Rectal smooth muscle tissue (tissue), 1 donor: ENCODE results near the gene LMX1B.

Experiments used
- H3K27ac ChIP-seq: one replicate; pipeline ENCODE4 v1.7.0; 2013; ENCODE audit warnings: low read depth, low read length, inconsistent platforms
- H3K27me3 ChIP-seq: one replicate; pipeline ENCODE4 v1.7.0; 2013; ENCODE audit warnings: low read length; ENCODE audit not compliant: control insufficient read depth, insufficient read depth
- H3K36me3 ChIP-seq: one replicate; pipeline ENCODE4 v1.7.0; 2013; ENCODE audit warnings: low read length; ENCODE audit not compliant: control insufficient read depth, insufficient read depth
- H3K4me1 ChIP-seq: one replicate; pipeline ENCODE4 v1.7.0; 2013; ENCODE audit warnings: low read length; ENCODE audit not compliant: control insufficient read depth, insufficient read depth
- H3K4me3 ChIP-seq: one replicate; pipeline ENCODE4 v1.7.0; 2013; ENCODE audit warnings: low read length
- H3K9ac ChIP-seq: one replicate; pipeline ENCODE4 v1.7.0; 2013; ENCODE audit warnings: low read length

The LMX1B gene

GRCh38 chr9:126684345-126684744 lies 70.6 kb downstream of the LMX1B start:
- Histone ChIP-seq H3K27ac (no peak overlapping the region), H3K4me3 (no peak overlapping the region), H3K36me3 (no peaks in the 10 kb centered on the region), H3K27me3 (peaks cover 27% of the 10 kb centered on the region), H3K9ac (no peak overlapping the region), H3K4me1 (no peaks in the 10 kb centered on the region)

GRCh38 chr9:126684965-126685465 lies 71.3 kb downstream of the LMX1B start:
- Histone ChIP-seq H3K4me1 (no peaks in the 10 kb centered on the region), H3K9ac (no peak overlapping the region), H3K27me3 (peaks cover 32% of the 10 kb centered on the region), H3K4me3 (no peak overlapping the region), H3K36me3 (no peaks in the 10 kb centered on the region), H3K27ac (no peak overlapping the region)

DNA sequence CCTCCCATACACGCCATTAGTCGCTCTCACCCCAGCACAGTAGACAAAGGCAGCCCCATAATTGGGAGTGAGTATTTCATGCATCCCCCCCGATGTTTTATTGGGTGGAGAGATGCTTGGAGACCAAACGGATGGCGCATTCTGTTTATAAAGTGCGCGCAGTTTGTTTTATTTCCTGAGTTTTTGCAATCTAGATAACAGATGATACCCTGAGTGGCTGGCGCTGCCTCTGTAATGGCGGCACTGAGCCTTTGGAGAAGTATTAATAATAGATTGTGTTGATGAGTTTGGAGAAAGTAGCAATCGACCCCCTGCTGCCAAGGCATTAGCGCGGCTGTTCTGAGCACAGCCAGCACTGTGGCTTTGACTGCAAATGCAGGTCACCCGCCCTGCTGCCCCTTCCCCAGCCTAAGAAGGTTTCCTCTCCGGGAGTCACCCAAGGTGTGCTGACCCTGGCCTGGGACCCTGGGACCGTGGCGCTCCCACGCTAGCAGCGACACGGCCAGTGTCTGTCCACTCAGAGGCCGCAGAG lies 74.3 kb downstream of the LMX1B start:
- no peaks in the 10 kb centered on the region for H3K4me1 ChIP-seq
- no peak overlapping the region for H3K9ac ChIP-seq
- H3K27me3 ChIP-seq: peaks cover 32% of the 10 kb centered on the region
- no peak overlapping the region for H3K4me3 ChIP-seq
- no peaks in the 10 kb centered on the region for H3K36me3 ChIP-seq
- no peak overlapping the region for H3K27ac ChIP-seq

GRCh38 chr9:126688617-126689016 lies 74.9 kb downstream of the LMX1B start:
- Histone ChIP-seq H3K27me3 (peaks cover 29% of the 10 kb centered on the region), H3K9ac (no peak overlapping the region), H3K27ac (no peak overlapping the region), H3K36me3 (no peaks in the 10 kb centered on the region), H3K4me1 (no peaks in the 10 kb centered on the region), H3K4me3 (no peak overlapping the region)

DNA sequence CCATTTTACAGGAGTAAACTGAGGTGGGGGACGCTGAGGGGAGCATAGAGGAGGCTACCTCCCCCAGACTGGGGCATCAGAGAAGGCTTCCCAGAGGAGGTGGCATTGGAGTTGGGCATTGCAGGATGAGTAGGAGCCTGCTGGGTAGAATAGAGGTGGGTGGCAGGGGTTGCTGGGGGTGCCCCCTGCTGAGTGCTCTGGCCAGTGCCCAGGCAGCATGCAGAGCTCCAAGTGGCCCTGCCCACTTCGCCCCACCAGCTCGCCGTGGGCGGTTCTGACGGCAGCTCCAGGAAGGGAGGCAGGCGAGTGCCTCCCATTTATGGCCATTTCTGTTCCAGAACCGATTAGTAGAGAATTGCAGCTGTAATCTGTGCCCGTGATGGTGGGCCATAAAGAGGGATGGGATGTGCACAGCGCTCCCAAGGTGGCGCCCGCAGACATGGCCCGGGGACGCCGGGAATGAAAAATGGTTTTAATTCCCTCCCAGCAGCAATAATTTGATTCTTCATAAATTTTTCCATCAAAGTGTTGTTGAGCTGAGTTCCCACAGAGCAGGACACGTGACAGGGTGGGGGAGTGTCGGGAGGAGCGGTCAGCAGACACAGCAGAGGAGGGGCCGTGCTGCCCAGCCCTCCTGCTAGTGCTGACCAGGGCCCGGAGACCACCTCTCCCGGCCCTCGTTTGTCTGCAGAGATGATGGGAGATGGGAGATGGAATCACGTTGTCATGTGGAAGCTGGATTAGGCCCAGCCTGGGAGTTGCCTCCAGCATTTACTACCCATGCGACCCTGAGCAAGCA lies 75.5 kb downstream of the LMX1B start:
- Histone ChIP-seq H3K36me3 (no peaks in the 10 kb centered on the region), H3K27ac (no peak overlapping the region), H3K4me3 (no peak overlapping the region), H3K27me3 (peaks cover 24% of the 10 kb centered on the region), H3K9ac (no peak overlapping the region), H3K4me1 (no peaks in the 10 kb centered on the region)

DNA sequence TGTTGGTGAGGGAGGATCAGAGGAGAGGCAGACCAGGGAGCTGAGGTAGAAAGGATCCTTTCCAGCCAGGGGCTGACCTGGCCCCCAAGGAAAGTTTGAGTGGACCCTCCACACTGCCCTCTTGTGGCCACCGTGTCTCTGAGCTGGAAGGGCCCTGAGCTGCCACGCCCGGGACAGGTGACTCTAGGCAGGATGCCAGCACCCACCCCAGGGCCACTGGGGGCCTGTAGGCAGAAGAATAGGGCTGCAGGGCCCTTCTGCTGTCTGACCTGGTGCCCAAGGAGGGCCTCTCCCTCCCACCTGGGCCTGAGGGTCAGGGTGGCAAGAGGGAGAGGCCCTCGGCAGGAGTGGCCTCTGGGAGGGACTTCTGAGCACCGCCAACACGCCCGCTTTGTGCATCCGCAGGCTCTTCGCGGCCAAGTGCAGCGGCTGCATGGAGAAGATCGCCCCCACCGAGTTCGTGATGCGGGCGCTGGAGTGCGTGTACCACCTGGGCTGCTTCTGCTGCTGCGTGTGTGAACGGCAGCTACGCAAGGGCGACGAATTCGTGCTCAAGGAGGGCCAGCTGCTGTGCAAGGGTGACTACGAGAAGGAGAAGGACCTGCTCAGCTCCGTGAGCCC lies 76.8 kb downstream of the LMX1B start:
- Histone ChIP-seq H3K36me3 (no peaks in the 10 kb centered on the region), H3K9ac (no peak overlapping the region), H3K27me3 (peaks cover 21% of the 10 kb centered on the region), H3K4me3 (no peak overlapping the region), H3K4me1 (no peaks in the 10 kb centered on the region), H3K27ac (no peak overlapping the region)

DNA sequence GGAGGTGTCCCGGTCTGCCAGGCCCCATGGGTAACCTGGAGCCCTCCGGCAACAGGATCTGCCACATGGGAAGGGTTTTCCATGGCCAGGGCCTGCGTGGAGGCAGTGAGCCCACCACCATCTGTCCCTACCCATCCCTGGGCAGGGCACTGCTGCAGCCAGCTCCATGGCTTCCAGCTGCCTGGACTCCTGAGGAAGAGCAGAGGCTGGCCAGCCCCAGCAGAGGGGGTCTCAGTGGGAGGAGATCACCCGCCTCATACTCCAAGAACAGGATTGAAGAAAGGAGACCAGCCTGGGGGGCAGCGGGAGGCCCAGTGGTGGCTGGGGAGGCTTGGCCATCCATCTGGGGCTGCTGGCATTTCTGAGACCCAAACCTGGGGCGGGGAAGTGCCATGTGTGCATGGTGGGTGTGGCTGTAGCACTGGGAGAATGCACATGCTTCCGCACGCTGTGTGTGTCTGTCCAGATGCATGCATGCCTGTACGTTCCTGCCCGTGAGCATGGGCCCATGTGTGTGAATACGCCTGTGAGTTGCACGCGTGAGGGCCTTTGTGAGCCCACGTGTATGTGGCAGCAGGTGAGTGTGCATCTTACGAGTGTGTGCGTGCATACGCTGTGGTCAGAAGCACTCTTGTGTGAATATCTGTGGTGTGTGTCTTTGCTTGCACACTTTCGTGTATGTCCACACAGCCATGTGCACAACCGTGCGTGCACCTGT lies 78.5 kb downstream of the LMX1B start:
- Histone ChIP-seq H3K4me3 (no peak overlapping the region), H3K27me3 (peaks cover 23% of the 10 kb centered on the region), H3K4me1 (no peaks in the 10 kb centered on the region), H3K36me3 (no peaks in the 10 kb centered on the region), H3K27ac (no peak overlapping the region), H3K9ac (no peak overlapping the region)

DNA sequence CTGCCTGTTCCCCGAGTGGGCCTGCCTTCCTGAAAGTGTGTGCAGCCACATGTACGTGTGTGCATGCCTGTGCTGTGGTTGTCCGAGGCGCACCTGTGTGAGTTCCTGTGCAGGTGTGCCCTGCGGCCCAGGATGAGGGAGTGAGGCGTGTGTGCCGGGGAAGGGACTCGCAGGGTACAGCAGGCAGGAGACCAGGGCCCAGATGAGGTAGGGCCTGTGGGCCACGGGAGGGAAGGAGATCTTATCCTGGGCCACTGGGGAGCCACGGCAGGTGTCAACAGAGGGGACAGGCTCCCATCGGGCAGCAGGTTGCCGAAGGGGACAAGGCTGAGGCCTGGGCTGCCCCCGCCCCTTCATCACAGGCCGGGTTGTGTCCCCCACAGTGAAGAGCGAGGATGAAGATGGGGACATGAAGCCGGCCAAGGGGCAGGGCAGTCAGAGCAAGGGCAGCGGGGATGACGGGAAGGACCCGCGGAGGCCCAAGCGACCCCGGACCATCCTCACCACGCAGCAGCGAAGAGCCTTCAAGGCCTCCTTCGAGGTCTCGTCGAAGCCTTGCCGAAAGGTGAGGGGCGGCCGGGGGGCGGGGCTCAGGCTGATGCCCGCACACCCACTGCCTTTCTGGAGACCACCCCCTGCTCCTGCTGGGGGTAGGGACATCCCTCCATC lies 79.2 kb downstream of the LMX1B start:
- Histone ChIP-seq H3K4me3 (no peak overlapping the region), H3K9ac (no peak overlapping the region), H3K27me3 (peaks cover 24% of the 10 kb centered on the region), H3K36me3 (no peaks in the 10 kb centered on the region), H3K4me1 (no peaks in the 10 kb centered on the region), H3K27ac (no peak overlapping the region)

DNA sequence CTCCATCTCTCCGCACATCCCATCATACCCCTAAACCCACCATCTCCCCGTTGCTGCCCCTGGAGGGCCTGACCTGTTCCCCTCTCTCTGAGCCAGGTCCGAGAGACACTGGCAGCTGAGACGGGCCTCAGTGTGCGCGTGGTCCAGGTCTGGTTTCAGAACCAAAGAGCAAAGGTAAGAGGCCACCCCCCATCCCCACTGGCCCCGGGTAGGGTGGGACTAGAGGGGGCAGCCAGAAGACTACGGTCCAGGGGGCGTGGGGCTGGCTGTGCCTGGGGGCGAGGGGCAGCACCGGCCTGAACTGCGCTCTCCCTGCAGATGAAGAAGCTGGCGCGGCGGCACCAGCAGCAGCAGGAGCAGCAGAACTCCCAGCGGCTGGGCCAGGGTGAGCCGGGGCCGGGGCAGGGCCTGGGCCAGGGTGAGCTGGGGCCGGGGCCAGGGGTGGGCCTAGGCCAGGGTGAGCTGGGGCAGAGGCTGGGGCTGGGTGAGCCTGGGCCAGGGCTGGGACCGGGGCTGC lies 79.8 kb downstream of the LMX1B start:
- H3K27me3 ChIP-seq: peaks cover 24% of the 10 kb centered on the region
- no peak overlapping the region for H3K9ac ChIP-seq
- H3K27ac ChIP-seq: no peak overlapping the region
- H3K36me3 ChIP-seq: no peaks in the 10 kb centered on the region
- no peak overlapping the region for H3K4me3 ChIP-seq
- H3K4me1 ChIP-seq: no peaks in the 10 kb centered on the region

- Histone ChIP-seq H3K36me3 (no peaks in the 10 kb centered on the region), H3K9ac (no peak overlapping the region), H3K27ac (no peak overlapping the region), H3K27me3 (peaks cover 16% of the 10 kb centered on the region), H3K4me3 (no peak overlapping the region), H3K4me1 (no peaks in the 10 kb centered on the region)
Observed at GRCh38 chr9:126694206-126695081, 80.7 kb downstream of the LMX1B start.

GRCh38 chr9:126695186-126695585 lies 81.5 kb downstream of the LMX1B start:
- Histone ChIP-seq H3K4me3 (no peak overlapping the region), H3K36me3 (no peaks in the 10 kb centered on the region), H3K9ac (no peak overlapping the region), H3K27ac (no peak overlapping the region), H3K4me1 (no peaks in the 10 kb centered on the region), H3K27me3 (peaks cover 10% of the 10 kb centered on the region)
